ENCODE measurements around the gene AUTS2.

DNA sequence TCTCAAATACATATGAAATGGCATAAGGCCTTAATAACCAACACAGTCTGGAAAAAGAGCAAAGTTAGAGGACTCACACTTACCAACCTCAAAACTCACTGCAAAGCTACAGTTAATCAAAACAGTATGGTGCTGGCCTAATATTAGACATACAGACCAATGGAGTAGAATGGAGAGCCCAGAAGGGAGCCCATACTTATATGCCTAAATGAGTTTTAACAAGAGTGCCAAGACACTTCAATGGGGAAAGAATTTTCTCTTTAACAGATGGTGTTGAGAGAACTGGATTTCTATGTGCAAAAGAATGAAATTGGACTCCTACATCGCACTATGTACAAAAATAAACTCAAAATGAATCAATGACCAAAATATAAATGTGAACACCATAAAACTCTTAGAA, 522.6 kb downstream of the AUTS2 start:
- TF ChIP-seq, protein P1, sequence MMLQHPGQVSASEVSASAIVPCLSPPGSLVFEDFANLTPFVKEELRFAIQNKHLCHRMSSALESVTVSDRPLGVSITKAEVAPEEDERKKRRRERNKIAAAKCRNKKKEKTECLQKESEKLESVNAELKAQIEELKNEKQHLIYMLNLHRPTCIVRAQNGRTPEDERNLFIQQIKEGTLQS (IDR thresholded peaks at IDR 0.05), result no peak
- TF ChIP-seq, protein P1 (CRISPR knock-in tag; conservative IDR thresholded peaks at IDR 0.05), result no peak
- no peak for TF ChIP-seq ZNF445 (CRISPR knock-in tag; IDR thresholded peaks at IDR 0.05; ENCODE audit: low read depth)
- TF ChIP-seq, protein P2, sequence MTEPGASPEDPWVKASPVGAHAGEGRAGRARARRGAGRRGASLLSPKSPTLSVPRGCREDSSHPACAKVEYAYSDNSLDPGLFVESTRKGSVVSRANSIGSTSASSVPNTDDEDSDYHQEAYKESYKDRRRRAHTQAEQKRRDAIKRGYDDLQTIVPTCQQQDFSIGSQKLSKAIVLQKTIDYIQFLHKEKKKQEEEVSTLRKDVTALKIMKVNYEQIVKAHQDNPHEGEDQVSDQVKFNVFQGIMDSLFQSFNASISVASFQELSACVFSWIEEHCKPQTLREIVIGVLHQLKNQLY (CRISPR knock-in tag; conservative IDR thresholded peaks at IDR 0.05), result no peak
- TF ChIP-seq GATA2 (CRISPR knock-in tag; IDR thresholded peaks at IDR 0.05), result no peak
- TF ChIP-seq, protein P3, sequence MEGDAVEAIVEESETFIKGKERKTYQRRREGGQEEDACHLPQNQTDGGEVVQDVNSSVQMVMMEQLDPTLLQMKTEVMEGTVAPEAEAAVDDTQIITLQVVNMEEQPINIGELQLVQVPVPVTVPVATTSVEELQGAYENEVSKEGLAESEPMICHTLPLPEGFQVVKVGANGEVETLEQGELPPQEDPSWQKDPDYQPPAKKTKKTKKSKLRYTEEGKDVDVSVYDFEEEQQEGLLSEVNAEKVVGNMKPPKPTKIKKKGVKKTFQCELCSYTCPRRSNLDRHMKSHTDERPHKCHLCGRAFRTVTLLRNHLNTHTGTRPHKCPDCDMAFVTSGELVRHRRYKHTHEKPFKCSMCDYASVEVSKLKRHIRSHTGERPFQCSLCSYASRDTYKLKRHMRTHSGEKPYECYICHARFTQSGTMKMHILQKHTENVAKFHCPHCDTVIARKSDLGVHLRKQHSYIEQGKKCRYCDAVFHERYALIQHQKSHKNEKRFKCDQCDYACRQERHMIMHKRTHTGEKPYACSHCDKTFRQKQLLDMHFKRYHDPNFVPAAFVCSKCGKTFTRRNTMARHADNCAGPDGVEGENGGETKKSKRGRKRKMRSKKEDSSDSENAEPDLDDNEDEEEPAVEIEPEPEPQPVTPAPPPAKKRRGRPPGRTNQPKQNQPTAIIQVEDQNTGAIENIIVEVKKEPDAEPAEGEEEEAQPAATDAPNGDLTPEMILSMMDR (IDR thresholded peaks at IDR 0.05 in 2 of 3, conservative IDR thresholded peaks at IDR 0.05 in 1 of 3; ENCODE audit: insufficient read depth in 2 of 3, low read depth in 1 of 3, low read length in 3 of 3), result no peak
- TF ChIP-seq, protein P4, sequence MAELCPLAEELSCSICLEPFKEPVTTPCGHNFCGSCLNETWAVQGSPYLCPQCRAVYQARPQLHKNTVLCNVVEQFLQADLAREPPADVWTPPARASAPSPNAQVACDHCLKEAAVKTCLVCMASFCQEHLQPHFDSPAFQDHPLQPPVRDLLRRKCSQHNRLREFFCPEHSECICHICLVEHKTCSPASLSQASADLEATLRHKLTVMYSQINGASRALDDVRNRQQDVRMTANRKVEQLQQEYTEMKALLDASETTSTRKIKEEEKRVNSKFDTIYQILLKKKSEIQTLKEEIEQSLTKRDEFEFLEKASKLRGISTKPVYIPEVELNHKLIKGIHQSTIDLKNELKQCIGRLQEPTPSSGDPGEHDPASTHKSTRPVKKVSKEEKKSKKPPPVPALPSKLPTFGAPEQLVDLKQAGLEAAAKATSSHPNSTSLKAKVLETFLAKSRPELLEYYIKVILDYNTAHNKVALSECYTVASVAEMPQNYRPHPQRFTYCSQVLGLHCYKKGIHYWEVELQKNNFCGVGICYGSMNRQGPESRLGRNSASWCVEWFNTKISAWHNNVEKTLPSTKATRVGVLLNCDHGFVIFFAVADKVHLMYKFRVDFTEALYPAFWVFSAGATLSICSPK (IDR thresholded peaks at IDR 0.05; ENCODE audit: borderline replicate concordance), result no peak
- no peak for TF ChIP-seq POLR2AphosphoS5 (IDR thresholded peaks at IDR 0.05; ENCODE audit: control insufficient read depth, insufficient read depth, low read depth, low read length)
- no peak for TF ChIP-seq ZKSCAN8 (CRISPR knock-in tag; IDR thresholded peaks at IDR 0.05)
- no peak for TF ChIP-seq JUN (IDR thresholded peaks at IDR 0.05; ENCODE audit: borderline replicate concordance, low read depth, low read length)
- no peak for TF ChIP-seq JUN (CRISPR knock-in tag; IDR thresholded peaks at IDR 0.05; ENCODE audit: borderline replicate concordance)
